Measurements from ENCODE around the gene HS3ST6. TPM values are rescaled to one million over a fixed set of nuclear protein-coding genes. Genes with fewer than 3 reads are reported as not detected.
A peak's percentile ranks its signal among the peaks of the same experiment; 100 is the strongest.
"Not testable (repeated sequence)": the region's sequence is repeated elsewhere in the genome, so short reads cannot be mapped to it uniquely, and the experiment has no call there.

The HS3ST6 gene
- total RNA-seq, 1 donor from 2014 or later: not detected

DNA sequence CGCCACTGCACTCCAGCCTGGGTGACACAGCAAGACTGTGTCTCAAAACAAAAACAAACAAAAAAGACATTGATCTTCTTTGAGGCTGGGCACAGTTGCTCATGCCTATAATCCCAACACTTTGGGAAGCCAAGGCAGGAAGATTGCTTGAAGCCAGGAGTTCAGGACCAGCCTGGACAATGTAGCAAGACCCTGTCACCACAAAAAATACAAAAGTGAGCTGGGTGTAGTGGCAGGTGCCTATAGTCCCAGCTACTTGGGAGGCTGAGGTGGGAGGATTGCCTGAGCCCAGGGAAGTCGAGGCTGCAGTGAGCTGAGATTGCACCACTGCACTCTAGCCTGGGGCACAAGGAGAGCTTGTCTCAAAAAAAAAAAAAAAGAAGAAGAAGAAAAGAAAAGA, 20.5 kb downstream of the HS3ST6 start:
- intact Hi-C loops (cut with DNase I); ATAC-seq; DNase-seq (ENCODE audit: missing footprints): not testable (repeated sequence)

DNA sequence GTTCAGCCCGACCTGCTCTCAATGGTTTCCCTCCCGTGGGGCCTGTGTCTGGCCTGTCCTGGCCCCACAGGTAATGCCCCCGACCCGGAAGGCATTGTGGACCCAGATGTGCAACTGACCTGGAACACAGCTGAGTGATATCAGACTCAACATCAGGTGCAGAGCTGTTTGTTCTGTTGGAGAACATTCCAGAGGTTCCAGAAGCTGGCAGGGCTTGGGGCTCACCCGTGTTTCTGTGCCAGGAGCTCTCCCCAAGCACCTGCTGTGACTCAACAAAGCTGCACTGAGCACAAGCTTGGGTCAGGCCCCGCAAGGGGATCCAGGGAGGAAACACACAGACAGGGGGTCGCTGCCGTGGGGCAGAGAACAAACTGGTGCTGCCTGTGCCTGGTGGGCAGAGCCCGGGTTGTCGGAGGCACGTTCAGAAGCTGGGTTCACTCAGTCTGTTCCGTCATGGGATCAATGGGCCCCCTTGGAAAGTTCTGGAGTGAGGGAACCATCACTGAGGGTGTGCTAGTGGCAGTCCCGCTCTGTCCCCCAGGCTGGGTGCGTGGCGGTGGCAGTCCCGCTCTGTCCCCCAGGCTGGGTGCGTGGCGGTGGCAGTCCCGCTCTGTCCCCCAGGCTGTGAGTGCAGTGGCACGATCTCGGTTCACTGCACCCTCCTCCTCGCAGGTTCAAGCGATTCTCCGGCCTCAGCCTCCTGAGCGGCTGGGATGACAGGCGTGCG, 22.1 kb downstream of the HS3ST6 start:
- peak; percentile 34 for DNase-seq (ENCODE audit: missing footprints)
- intact Hi-C loops (cut with DNase I): no loop called here
- ATAC-seq: no peak

DNA sequence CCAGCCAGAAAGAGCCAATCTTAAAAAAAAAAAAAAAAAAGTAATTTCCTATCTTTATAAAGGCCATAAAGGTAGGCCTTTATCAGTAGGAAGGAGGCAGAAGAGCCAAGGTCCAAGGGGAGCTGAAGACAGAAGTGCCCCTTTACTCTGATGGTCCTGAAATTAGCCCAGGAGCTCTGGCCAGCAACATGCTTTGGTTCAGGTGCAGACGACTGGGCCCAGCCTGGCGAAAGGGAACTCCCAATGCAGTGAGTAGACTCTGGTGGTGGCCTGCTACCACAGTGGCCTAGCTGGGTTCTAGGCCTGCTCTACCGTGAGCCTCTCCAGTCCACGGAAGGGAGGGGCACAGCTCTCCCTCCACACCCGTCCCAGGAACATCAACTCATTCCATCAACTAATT, 23.1 kb downstream of the HS3ST6 start:
- intact Hi-C loops (cut with DNase I): no loop called here
- ATAC-seq (no peak), DNase-seq (ENCODE audit: missing footprints) (no peak)

DNA sequence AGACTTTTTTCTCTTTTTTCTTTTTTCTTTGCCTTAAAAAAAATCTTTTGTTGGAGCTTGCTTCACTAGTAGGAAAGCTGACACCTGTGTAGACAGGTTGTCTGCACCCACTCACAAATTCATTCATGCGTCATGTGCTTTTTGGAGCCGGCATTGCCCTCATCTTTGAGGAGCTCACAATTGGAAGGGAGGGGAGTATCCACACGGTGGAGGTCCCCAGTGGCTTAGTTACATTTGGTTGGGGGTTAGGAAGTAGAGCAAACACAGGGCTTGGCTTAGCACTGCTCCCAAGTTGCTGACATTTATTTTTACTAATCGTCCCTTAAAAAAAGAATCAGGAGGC, 27.5 kb downstream of the HS3ST6 start:
- DNase-seq (ENCODE audit: missing footprints) (no peak), ATAC-seq (no peak)
- intact Hi-C loops (cut with DNase I): no loop called here

DNA sequence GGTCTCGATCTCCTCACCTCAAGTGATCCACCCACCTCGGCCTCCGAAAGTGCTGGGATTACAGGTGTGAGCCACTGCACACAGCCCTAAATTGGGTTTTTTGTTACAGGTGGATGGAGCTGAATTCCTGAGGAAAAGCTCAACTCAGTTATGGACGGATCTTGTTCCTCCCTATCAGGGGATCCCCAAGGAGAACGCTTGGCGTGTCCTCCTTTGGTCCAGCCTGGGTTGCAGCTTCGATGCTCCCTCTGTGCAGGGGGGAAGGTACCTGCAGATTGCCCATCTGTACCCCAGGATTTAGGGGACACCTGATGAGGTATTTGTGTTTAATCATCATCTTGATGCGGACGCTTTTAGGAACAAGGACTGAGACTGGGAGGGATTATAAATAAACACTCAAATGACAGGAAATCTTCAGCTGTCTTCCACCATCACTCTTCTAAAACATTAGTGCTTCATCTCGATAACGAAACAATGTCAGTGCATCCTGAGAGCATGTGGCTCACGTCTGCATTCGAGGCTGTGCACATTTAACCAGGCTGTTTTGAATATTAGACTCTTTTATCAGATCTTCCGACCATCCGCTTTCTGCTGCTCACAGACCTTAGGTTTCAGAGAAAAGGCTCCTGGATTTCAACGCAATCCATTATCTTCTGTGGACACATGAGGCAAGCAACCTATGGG, 28.0 kb downstream of the HS3ST6 start:
- intact Hi-C loops (cut with DNase I): no loop called here
- DNase-seq (ENCODE audit: missing footprints) (no peak), ATAC-seq (no peak)

DNA sequence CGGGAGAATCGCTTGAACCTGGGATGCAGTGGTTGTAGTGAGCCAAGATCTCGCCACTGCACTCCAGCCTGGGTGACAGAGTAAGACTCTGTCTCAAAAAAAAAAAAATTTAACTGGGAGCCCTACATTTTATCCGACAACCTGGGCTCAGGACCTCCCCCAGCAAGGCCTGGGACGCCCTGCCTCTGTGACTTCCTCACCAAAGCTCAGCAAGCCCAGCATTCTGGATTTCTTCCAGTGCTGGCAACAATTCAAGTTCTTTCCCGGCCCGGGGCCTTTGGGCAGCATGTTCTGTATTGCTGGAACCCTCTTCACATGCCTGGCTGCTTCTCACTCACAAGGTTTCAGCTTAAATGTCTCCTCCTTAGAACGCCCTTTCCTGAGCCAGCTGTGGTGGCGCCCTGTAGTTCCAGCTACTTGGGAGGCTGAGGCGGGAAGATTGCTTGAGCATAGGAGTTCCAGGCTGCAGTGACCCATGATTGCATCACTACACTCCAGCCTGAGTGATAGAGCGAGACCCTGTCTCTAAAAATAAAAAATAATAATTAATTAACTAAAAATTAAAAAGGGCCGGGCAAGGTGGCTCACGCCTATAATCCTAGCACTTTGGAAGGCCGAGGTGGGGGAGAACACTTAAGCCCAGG, 30.4 kb downstream of the HS3ST6 start:
- ATAC-seq: no peak
- no peak for DNase-seq (ENCODE audit: missing footprints)
- intact Hi-C loops (cut with DNase I): no loop called here

DNA sequence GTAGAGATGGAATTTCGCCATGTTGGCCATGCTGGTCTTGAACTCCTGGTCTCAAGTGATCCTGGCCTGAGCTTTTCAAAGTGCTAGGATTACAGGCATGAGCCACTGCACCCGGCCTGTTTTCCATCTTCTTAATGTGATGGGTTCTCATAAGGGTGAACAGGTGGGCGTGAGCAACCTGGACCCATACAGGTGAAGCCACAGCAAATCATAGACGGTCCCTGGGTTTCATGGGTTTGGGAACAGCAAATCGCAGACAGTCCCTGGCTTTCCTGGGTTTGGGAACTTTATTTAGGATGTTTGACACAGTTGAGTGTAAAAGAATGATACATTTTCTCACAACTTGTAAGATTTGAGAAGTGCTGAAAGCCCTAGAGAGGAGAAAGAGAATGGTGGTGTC, 33.3 kb downstream of the HS3ST6 start:
- DNase-seq (ENCODE audit: missing footprints) (no peak), ATAC-seq (no peak)
- intact Hi-C loops (cut with DNase I): no loop called here

DNA sequence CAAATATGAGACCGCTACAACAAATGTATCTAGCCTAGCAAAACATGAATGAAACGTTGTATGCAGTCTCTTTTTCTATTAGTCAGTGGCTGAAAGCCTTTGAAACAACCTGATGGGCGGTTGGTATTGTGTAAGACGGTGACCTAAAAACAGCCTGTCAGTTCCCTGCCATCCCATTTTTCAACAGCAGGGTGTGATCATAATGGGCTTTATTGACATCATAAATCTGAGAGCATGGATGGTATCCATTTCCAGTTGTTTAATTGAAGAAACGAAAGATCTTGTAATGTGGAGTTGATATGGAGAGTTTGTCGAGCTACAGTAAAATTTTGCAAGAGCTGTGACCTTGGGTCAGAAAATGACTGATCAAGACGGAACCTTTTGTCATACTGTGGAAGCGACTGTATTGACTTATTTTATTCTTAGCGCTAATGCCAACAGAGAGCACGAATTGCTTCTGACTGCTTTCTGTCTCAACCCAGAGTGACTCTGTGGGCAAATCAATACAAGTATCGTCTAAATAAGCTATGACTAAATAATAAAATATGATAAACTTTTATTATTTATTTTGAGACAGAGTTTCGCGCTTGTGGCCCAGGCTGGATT, 34.0 kb downstream of the HS3ST6 start:
- ATAC-seq (no peak), DNase-seq (ENCODE audit: missing footprints) (no peak)
- intact Hi-C loops (cut with DNase I): no loop called here

DNA sequence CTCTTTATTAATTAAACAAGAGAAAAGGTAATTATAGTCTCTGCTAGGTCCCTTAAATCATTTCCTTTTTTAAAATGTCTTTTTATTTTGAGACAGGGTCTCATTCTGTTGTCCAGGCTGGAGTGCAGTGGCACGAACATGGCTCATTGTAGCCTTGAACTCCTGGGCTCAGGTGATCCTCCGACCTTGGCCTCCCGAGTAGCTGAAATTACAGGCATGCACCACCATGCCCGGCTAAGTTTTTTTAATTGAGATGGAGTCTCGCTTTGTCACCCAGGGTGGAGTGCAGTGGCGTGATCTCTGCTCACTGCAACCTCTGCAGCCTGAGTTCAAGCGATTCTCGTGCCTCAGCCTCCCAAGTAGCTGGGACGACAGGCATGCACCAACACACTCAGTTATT, 37.0 kb downstream of the HS3ST6 start:
- DNase-seq (ENCODE audit: missing footprints); intact Hi-C loops (cut with DNase I): not testable (repeated sequence)

DNA sequence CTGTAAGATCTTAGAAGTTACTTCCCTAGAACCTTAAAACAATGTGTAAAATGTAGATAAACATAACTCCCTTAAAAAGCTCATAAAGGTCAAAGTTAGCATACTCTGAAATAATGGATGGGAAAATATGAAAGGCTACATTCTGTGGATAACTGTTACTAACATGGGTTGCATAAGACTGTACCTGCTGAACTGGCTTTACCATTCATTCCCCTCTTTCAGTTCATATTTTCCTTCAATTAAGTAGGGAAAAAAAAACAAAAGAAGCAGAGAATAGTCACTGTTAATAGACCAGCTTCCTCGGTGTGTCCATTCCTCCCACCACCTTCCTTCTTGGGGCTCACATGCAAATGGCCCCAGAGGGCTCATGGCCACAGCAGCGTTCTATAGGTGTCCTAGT, 38.7 kb downstream of the HS3ST6 start:
- intact Hi-C loops (cut with DNase I): no loop called here
- ATAC-seq (no peak), DNase-seq (ENCODE audit: missing footprints) (no peak)

More for the DNA sequence above, 37.0 kb downstream of the HS3ST6 start:
- not testable (repeated sequence) for ATAC-seq

DNA sequence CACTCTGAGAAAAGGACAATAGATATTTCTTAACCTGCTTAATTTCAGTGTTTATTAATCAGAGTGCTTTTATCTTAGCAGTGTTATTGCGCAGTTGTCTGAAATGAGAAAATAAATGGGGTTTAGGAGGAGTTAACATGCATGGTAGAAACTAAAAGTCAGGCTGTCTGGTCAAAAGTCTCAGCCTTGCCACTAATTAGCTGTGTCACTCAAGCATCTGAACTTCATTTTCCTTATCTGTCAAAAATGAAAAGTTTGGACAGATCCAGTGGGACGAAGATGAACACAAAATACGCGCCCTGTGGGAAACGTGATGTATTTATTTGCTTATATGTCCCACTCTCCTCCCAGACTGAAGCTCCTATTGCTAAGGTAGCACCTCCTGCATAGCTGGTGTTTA, 40.0 kb downstream of the HS3ST6 start:
- no peak for ATAC-seq
- intact Hi-C loops (cut with DNase I): no loop called here
- DNase-seq (ENCODE audit: missing footprints): no peak

DNA sequence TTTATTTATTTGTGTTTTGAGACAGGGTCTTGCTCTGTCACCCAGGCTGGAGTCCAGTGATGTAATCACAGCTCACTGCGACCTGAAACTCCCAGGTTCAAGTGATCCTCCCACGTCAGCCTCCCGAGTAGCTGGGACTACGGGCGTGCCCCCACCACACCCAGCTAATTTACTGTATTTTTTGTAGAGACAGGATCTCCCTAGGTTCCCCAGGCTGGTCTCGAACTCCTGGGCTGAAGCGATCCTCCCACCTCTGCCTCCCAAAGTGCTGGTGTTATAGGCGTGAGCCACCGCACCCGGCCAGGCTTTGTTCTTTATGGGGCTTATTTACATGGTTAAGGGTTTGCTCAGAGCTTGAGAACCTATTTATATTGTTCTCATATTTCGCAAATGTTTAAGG, 40.4 kb downstream of the HS3ST6 start:
- DNase-seq (ENCODE audit: missing footprints) (no peak), ATAC-seq (no peak)
- intact Hi-C loops (cut with DNase I): no loop called here

DNA sequence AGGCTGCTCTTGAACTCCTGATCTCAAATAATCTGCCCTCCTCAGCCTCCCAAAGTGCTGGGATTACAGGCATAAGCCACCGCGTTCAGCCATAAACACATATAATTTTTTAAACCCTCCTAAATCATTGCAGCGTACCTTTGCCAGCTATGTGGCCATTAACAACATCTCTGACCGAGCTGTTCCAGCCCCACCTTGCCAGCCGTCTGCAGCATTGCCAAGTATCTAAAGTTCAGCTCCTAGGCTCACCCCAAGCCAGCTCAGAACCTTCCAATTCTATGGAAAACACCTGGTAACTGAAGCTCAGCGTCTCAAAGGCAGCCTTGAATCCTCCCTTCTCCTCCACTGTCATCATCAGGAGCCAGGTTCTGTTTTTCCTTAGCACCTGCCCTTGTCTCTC, 41.1 kb downstream of the HS3ST6 start:
- no peak for ATAC-seq
- intact Hi-C loops (cut with DNase I): no loop called here
- DNase-seq (ENCODE audit: missing footprints): no peak

DNA sequence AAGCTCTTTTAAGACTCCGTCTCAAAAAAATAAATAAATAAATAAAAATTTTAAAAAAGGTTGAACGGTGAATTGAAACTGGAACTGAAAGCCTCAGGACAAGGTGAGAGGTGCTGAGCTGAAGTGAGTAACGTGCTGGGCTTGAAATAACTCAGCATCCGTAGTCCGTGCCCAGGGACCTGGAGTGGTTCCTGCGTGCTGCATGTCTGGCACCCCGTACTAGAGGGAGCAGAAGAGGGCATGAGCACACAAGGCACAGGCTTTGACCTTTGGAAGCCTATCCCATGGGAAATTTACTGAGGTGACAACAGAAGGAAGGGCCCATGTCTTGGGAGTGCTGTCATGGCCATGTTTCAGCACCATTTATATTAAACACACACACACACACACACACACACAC, 41.7 kb downstream of the HS3ST6 start:
- intact Hi-C loops (cut with DNase I): no loop called here
- no peak for ATAC-seq
- DNase-seq (ENCODE audit: missing footprints): no peak

DNA sequence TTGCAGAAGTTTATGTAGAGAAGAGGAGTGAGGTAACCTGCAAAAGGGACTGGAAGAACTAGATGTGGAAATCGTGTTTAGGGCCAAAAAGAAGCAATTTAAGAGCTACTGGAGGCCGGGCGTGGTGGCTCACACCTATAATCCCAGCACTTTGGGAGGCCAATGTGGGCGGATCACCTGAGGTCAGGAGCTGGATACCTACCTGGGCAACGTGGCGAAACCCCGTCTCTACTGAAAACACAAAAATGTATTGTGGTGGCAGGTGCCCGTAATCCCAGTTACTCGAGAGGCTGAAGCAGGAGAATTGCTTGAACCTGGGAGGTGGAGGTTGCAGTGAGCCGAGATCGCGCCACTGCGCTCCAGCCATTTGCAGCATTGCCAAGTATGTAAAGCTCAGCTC, 42.1 kb downstream of the HS3ST6 start:
- intact Hi-C loops (cut with DNase I); ATAC-seq; DNase-seq (ENCODE audit: missing footprints): not testable (repeated sequence)

DNA sequence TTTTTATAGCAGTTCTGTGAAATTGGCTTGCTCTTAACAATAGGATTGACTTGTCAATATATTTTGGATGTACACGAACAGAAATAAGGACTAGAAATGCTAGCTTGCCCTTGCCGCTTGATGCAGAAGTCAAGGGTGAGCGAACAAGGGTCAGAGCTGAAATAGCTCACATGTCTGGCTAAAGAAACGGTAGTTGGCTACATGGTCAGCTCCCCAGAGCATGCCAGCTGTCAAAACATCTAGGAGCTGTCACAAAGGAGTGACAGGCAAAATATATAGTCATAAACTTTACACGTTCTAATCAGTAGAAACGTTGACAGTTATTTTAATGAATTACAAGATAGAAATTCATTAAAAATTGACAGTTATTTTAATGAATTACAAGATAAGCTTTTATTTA, 43.4 kb downstream of the HS3ST6 start:
- ATAC-seq: no peak
- no peak for DNase-seq (ENCODE audit: missing footprints)
- intact Hi-C loops (cut with DNase I): no loop called here

DNA sequence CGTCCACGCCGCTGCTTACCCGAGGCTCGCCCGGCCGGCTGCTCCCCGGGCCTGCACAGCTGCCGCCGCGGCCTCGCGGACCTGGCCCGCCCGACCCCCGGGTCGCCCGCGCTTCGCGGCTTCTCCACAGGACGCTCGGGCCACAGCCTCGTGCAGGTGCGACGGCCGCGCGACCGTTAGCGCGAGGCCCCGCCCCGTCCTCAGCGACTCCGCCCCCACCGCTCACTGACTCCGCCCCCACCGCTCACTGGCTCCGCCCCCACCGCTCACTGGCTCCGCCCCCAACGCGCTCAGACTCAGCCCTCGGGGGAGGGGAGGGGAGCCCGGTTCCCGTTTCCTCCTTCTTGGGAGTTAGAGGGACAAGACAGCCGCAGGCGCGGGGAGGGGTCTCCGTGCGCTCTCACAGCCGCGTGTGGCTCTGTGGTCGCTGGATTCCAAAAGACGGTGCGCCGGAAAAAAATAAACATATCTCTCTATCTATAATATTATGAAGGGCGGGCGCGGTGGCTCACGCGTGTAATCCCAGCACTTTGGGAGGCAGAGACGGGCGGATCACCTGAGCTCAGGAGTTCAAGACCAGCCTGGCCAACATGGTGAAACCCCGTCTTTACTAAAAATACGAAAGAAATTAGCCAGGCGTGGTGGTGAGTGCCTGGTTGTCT, 46.1 kb downstream of the HS3ST6 start, which contains the start of gene MEIOB:
Gene MEIOB (minus strand): TSS at position 191 of the 662 bp plus-strand sequence. CDS start 3,989 bp downstream, outside the sequence.
- intact Hi-C loops (cut with DNase I): no loop called here
- ATAC-seq (no peak), DNase-seq (ENCODE audit: missing footprints) (no peak)

DNA sequence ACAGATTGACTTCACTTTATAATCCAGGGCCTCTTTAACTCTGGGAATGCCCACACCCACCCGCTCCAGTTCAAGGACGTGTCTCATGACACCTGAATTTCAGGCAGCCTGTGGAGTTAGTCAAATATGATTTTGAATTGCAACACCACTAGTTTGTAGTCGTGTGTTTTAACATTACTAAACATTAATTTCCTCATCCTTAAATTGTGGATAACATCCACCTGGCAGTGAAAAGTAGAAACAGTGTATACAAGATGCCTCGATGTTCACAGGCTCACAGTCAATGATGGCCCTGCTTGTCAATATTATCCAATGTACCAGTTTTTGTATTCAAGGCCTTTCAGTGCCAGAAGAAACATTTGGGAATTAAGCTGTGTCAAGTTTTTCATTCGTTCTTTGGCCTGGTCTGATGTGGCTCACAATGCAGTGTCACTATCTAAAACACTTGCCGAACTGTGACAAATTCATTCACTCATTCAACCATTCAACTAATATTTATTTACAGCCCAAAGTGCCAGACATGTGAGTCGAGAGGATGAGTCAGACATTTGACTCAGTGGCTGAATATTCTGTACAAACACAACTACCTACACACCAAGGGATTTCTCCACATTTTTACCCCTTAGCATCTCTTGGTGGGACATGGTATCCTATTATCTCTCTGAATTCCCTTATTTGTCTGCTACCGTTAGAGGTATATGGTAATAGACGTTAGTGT, 47.7 kb downstream of the HS3ST6 start:
- ATAC-seq (no peak), DNase-seq (ENCODE audit: missing footprints) (no peak)
- intact Hi-C loops (cut with DNase I): no loop called here
